WTC11 (cell line): ENCODE data around the gene GPATCH11. TPM values are rescaled to one million over a fixed set of nuclear protein-coding genes. Genes with fewer than 3 reads are reported as not detected.

Source experiments
- ATAC-seq: fragments of 200-7000 bp; cut with Tn5 transposase; 2 replicates; pipeline ENCODE4 v1.10.0; 2021; ENCODE audit warnings: mild to moderate bottlenecking, moderate library complexity
- CTCF ChIA-PET: fragments of 300-600 bp; sonication (Branson Sonifier 250); formaldehyde crosslinking; loops from one replicate; lab custom pipeline; 2021; ENCODE audit warnings: antibody characterized with exemption; lab: Charles Lee
- POLR2A ChIA-PET: fragments of 350-600 bp; sonication (Branson Sonifier 250); formaldehyde crosslinking; loops from one replicate; lab custom pipeline; 2021; ENCODE audit warnings: antibody characterized with exemption; lab: Charles Lee
- DNase-seq: peaks from one replicate; pipeline ENCODE4 v3.0.0; 2021; ENCODE audit warnings: low spot score
- H3K27ac Mint-ChIP-seq: 2 replicates; pipeline ENCODE4 v1.8.0; 2021; ENCODE audit warnings: mixed read lengths
- H3K27me3 Mint-ChIP-seq: 2 replicates; pipeline ENCODE4 v1.8.0; 2021; ENCODE audit warnings: low read depth, mild to moderate bottlenecking, moderate library complexity, mixed read lengths
- H3K36me3 Mint-ChIP-seq: 2 replicates; pipeline ENCODE4 v1.8.0; 2021; ENCODE audit warnings: mixed read lengths
- H3K4me1 Mint-ChIP-seq: 2 replicates; pipeline ENCODE4 v1.8.0; 2022; ENCODE audit warnings: mixed read lengths
- H3K4me3 Mint-ChIP-seq: 2 replicates; pipeline ENCODE4 v1.8.0; 2021; ENCODE audit warnings: mild to moderate bottlenecking, moderate library complexity, mixed read lengths
- H3K9me3 Mint-ChIP-seq: 2 replicates; pipeline ENCODE4 v1.8.0; 2021; ENCODE audit warnings: mixed read lengths
- AFF4 ChIP-seq: sonication (generic); formaldehyde crosslinking; IDR thresholded peaks from 2 replicates; pipeline ENCODE4 v1.8.1; 2023; ENCODE audit warnings: mild to moderate bottlenecking, missing genetic modification reagents, borderline replicate concordance
- ATF1 ChIP-seq: sonication (generic); formaldehyde crosslinking; IDR thresholded peaks from 2 replicates; pipeline ENCODE4 v1.8.1; 2023; ENCODE audit warnings: mild to moderate bottlenecking, moderate library complexity, missing genetic modification reagents
- ATF6 ChIP-seq: sonication (generic); formaldehyde crosslinking; IDR thresholded peaks from 2 replicates; pipeline ENCODE4 v1.8.1; 2023; ENCODE audit warnings: mild to moderate bottlenecking, missing genetic modification reagents
- E2F4 ChIP-seq: sonication (generic); formaldehyde crosslinking; IDR thresholded peaks from 2 replicates; pipeline ENCODE4 v1.8.1; 2022; ENCODE audit warnings: low read depth, mild to moderate bottlenecking, moderate library complexity, missing genetic modification reagents, borderline replicate concordance
- NFATC4 ChIP-seq: fragments of 250-450 bp; sonication (Bioruptor Pico); IDR thresholded peaks from 2 replicates; pipeline ENCODE4 v1.9.0; 2021; ENCODE audit warnings: mild to moderate bottlenecking
- NFYB ChIP-seq: sonication (generic); formaldehyde crosslinking; conservative IDR thresholded peaks from 2 replicates; pipeline ENCODE4 v1.8.0; 2022; ENCODE audit warnings: low read depth, missing genetic modification reagents
- SMAD4 ChIP-seq: sonication (generic); formaldehyde crosslinking; IDR thresholded peaks from 2 replicates; pipeline ENCODE4 v1.8.0; 2022; ENCODE audit warnings: mild to moderate bottlenecking, missing genetic modification reagents
- ZBTB21 ChIP-seq: sonication (generic); formaldehyde crosslinking; IDR thresholded peaks from 2 replicates; pipeline ENCODE4 v1.8.1; 2023; ENCODE audit warnings: mild to moderate bottlenecking, missing genetic modification reagents, borderline replicate concordance
- ZNF232 ChIP-seq: sonication (generic); formaldehyde crosslinking; IDR thresholded peaks from 2 replicates; pipeline ENCODE4 v1.8.0; 2022; ENCODE audit warnings: mild to moderate bottlenecking, missing genetic modification reagents
- ZNF263 ChIP-seq: sonication (generic); formaldehyde crosslinking; IDR thresholded peaks from 2 replicates; pipeline ENCODE4 v1.8.1; 2022; ENCODE audit warnings: low read depth, mild to moderate bottlenecking, moderate library complexity, missing genetic modification reagents
- ZNF281 ChIP-seq: sonication (generic); formaldehyde crosslinking; IDR thresholded peaks from 2 replicates; pipeline ENCODE4 v1.8.0; 2023; ENCODE audit warnings: mild to moderate bottlenecking, missing genetic modification reagents
- ZNF416 ChIP-seq: fragments of 250-450 bp; sonication (Bioruptor Pico); IDR thresholded peaks from 2 replicates; pipeline ENCODE4 v1.9.0; 2021; ENCODE audit warnings: mild to moderate bottlenecking, inconsistent platforms
- ZNF423 ChIP-seq: fragments of 250-450 bp; sonication (Bioruptor Pico); IDR thresholded peaks from 2 replicates; pipeline ENCODE4 v2.1.2; 2022; ENCODE audit warnings: mild to moderate bottlenecking, moderate library complexity
- total RNA-seq: library from RNA; stranded (reverse); gene quantifications from 3 replicates; pipeline ENCODE4 v1.2.3, GENCODE V29; 2021
- TF ChIP-seq, protein P1 (sequence below): fragments of 250-450 bp; sonication (Bioruptor Pico); IDR thresholded peaks from 2 replicates; pipeline ENCODE4 v1.9.0; 2021; ENCODE audit warnings: mild to moderate bottlenecking
- TF ChIP-seq, protein P2 (sequence below): sonication (generic); formaldehyde crosslinking; IDR thresholded peaks from 2 replicates; pipeline ENCODE4 v1.8.0; 2023; ENCODE audit warnings: missing genetic modification reagents, mild to moderate bottlenecking, borderline replicate concordance

Gene GPATCH11
- total RNA-seq, 1 experiment from 2014 or later: 3.5 TPM

DNA sequence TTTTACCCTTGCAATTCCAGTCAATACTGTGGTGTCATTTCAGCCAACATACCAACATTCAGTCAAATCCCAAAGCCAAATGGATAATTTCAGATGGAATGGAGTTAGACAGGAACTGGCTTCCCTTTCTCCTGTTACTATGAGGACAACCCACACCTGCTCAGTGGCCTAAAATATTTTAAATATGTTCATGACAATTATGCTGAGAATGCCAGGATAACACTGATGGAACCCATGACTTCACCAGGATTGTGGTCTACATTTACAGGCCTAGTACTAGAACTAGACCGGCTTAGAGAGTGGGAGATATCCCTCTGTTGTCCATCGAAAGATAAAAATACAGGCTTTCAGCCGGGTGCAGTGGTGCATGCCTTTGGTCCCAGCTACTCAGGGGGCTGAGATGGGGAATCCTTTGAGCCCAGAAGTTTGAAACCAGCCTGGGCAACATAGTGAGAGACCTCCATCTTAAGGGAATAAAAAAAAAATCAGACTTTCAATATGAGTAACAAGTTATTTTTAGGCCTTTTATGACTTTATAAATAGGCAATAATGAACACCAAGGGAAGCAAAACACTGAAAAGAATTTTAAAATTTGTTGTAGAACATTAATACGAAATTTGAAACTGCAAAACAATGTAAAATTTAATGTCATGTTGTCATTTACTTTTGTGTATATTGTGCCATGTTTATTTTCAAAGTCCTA lies 14.2 kb downstream of the GPATCH11 start (continued):
- TF ChIP-seq ATF6 (CRISPR knock-in tag): no peak
- TF ChIP-seq ZNF281: no peak
- no peak for TF ChIP-seq AFF4 (CRISPR knock-in tag)
- no peak for TF ChIP-seq ATF1
- no peak for TF ChIP-seq SMAD4 (CRISPR knock-in tag)
- no peak for TF ChIP-seq NFYB (CRISPR knock-in tag)
- no peak for TF ChIP-seq NFATC4 (CRISPR knock-in tag)
- no peak for TF ChIP-seq ZNF423
- TF ChIP-seq, all 79 proteins: peak for 0

DNA sequence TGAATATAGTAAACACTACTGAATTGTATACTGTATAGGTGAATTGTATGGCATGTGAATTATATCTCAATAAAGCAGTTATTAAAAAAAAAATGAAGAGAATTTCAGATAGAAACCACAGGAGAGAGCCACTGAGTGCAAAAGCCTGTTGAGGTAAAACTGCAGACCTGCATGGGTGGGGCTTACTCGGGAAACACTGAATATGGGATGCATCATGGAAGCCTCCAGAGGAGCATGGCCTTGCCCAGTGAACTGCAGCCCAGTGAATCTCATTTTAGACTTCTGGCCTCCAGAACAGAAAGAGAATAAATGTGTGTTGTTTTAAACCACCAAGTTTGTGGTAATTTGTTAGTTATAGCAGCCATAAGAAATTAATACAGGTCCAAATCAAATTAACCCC lies 15.7 kb downstream of the GPATCH11 start:
- no peak overlapping the region for H3K27ac Mint-ChIP-seq
- DNase-seq: no peak
- TF ChIP-seq ZNF416 (CRISPR knock-in tag) (no peak), ZBTB21 (CRISPR knock-in tag) (no peak), ATF6 (CRISPR knock-in tag) (no peak)
- TF ChIP-seq, all 79 proteins: peak for 0
- ChIA-PET POLR2A (no interaction called here), CTCF (no interaction called here)
- Mint-ChIP-seq H3K4me1 (peaks cover 6% of the 10 kb centered on the region), H3K36me3 (0 out of 2 replicates have a peak, but pooled peaks cover 2% of the 10 kb centered on the region), H3K27me3 (no peaks in the 10 kb centered on the region), H3K9me3 (no peaks in the 10 kb centered on the region), H3K4me3 (no peak overlapping the region)
- peak; percentile 43 for ATAC-seq

DNA sequence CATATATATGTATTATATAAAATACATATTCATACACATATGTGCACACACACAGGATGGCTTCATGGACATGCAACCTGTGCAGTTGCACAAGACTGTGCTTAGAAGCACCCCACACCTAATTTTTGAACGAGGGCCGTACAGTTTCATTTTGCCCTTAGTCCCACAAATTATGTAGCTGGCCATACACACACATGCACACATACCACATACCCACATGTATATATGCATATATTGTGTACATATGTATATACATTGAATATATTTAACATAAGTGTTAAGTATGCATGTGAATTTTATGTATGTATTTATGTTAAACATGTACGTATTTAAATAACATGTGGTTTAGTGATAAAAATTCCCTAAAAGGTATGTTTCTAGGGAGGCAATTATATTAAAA lies 18.3 kb downstream of the GPATCH11 start:
- DNase-seq: no peak
- H3K27ac Mint-ChIP-seq: no peak overlapping the region
- ChIA-PET CTCF (no interaction called here), POLR2A (no interaction called here)
- no peaks in the 10 kb centered on the region for H3K9me3 Mint-ChIP-seq
- no peak overlapping the region for H3K4me3 Mint-ChIP-seq
- ATAC-seq: no peak
- peaks cover 13% of the 10 kb centered on the region for H3K36me3 Mint-ChIP-seq
- no peaks in the 10 kb centered on the region for H3K27me3 Mint-ChIP-seq
- H3K4me1 Mint-ChIP-seq: peaks cover 18% of the 10 kb centered on the region
- no peak for TF ChIP-seq ZBTB21 (CRISPR knock-in tag)
- no peak for TF ChIP-seq ZNF263 (CRISPR knock-in tag)
- no peak for TF ChIP-seq E2F4 (CRISPR knock-in tag)
- TF ChIP-seq ZNF232 (CRISPR knock-in tag): no peak
- TF ChIP-seq, protein P1, sequence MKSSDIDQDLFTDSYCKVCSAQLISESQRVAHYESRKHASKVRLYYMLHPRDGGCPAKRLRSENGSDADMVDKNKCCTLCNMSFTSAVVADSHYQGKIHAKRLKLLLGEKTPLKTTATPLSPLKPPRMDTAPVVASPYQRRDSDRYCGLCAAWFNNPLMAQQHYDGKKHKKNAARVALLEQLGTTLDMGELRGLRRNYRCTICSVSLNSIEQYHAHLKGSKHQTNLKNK (CRISPR knock-in tag): no peak
- TF ChIP-seq NFYB (CRISPR knock-in tag): no peak
- TF ChIP-seq, protein P2, sequence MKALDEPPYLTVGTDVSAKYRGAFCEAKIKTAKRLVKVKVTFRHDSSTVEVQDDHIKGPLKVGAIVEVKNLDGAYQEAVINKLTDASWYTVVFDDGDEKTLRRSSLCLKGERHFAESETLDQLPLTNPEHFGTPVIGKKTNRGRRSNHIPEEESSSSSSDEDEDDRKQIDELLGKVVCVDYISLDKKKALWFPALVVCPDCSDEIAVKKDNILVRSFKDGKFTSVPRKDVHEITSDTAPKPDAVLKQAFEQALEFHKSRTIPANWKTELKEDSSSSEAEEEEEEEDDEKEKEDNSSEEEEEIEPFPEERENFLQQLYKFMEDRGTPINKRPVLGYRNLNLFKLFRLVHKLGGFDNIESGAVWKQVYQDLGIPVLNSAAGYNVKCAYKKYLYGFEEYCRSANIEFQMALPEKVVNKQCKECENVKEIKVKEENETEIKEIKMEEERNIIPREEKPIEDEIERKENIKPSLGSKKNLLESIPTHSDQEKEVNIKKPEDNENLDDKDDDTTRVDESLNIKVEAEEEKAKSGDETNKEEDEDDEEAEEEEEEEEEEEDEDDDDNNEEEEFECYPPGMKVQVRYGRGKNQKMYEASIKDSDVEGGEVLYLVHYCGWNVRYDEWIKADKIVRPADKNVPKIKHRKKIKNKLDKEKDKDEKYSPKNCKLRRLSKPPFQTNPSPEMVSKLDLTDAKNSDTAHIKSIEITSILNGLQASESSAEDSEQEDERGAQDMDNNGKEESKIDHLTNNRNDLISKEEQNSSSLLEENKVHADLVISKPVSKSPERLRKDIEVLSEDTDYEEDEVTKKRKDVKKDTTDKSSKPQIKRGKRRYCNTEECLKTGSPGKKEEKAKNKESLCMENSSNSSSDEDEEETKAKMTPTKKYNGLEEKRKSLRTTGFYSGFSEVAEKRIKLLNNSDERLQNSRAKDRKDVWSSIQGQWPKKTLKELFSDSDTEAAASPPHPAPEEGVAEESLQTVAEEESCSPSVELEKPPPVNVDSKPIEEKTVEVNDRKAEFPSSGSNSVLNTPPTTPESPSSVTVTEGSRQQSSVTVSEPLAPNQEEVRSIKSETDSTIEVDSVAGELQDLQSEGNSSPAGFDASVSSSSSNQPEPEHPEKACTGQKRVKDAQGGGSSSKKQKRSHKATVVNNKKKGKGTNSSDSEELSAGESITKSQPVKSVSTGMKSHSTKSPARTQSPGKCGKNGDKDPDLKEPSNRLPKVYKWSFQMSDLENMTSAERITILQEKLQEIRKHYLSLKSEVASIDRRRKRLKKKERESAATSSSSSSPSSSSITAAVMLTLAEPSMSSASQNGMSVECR (CRISPR knock-in tag): no peak
